Inflammatory macrophage treated with lipopolysaccharide for 4 hours (primary cell): ENCODE measurements around the gene PCAT6.

Experiments
- DNase-seq: peaks from one replicate; pipeline ENCODE4 v3.0.0-alpha.2; 2020

PCAT6 gene

DNA sequence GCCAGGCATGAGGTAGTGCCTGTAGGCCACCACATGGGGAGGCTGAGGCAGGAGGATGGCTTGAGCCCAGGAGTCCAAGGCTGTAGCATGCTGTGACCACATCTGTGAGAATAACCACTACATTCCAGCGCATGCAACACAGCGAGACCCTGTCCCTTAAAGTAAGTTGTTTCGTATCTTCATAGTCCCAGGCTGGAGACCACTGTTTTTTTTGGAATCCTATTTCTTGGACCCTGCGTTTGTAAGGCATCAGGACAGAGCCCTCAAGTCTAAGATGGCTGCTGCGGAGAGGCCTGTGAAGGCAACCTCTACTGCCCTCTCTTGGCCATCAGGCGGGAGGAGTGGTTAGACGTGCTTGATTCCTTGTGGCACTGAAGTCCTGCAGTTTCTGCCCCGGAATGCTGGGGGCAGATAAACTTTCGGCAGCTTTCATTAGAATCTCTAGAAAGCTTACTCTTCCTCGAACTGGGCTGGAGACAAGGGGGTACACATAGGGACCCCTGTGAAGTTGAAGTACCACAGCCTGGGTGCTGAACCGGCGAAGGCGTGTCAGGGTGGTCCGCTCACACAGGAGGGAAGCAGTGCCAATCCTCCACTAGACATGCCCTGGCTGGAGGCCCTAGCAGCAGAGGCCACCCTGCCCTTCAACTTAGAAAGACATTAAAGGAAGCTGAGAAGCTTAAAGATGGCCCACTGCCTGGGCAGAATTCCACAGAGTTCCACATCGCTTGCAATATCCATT, 41.6 kb downstream of the PCAT6 start:
- peak; percentile 68 for DNase-seq

DNA sequence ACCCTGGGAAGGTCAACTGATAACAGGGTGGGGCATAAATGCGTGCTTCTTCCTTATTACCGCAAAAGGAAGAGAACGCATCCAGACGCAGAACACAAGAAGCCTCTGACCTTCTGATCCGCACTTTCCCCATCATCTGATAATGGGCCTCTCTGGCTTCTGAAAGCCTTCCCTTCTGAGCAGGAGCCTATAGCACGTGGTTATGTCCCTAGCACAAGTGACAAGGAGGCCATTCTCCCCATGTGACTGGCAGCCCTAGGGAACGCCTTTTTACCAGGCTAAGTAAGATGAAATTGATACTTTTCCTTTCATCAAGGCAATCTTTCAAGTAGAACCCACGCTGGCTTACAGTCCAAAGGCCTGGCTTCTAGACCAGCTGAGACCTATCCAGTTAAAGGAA, 44.0 kb downstream of the PCAT6 start:
- DNase-seq = no peak

- DNase-seq = peak; percentile 56
Measured at GRCh38 chr1:202856014-202856413, 45.3 kb downstream of the PCAT6 start.

GRCh38 chr1:202857136-202857610, 46.4 kb downstream of the PCAT6 start:
- DNase-seq = no peak

DNA sequence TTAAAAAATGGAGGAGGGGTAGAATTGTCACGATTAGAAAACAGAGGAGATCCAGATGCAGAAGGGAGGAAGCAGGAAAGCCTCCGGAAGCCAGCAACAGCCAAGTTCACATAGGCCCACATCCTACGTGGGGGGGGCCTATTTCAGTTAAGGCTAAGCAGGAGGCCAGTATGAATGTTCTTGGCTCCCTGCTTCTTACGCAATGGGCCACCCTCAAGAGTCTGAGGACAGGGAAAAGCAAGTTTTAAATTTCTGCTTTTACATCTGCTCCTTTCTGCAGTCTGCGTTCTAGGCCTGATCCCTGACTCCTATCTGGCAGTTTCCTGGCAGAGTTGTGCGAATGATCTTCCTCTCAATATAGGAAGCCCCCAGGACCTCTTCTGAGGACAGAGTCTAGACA, 47.6 kb downstream of the PCAT6 start:
- peak; percentile 30 for DNase-seq

DNA sequence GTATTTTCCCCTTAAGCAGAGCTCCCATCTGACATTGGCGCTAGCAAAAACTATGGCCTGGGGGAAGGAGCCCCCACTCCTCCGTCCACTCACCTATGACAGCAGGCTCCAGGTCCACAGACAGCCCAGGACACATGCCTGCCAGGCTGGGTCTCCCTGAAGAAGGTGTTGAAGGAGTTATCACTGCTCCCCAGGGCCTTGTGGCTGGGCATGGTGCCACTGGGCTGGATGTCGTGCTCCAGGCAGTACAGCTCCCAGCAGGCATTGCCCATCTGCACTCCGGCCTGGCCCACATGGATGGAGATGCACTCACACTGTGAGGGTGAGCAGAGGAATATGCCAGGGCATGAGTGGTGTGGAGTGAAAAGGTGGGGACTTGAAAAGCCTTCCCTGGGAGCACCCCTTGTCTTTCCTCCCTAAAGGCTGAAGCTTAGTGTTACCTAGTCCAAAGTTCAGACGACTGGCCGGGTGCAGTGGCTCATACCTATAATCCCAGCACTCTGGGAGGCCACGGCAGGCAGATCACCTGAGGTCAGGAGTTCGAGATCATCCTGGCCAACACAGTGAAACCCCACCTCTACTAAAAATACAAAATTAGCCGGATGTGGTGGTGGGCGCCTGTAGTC, 48.1 kb downstream of the PCAT6 start:
- no peak for DNase-seq

DNA sequence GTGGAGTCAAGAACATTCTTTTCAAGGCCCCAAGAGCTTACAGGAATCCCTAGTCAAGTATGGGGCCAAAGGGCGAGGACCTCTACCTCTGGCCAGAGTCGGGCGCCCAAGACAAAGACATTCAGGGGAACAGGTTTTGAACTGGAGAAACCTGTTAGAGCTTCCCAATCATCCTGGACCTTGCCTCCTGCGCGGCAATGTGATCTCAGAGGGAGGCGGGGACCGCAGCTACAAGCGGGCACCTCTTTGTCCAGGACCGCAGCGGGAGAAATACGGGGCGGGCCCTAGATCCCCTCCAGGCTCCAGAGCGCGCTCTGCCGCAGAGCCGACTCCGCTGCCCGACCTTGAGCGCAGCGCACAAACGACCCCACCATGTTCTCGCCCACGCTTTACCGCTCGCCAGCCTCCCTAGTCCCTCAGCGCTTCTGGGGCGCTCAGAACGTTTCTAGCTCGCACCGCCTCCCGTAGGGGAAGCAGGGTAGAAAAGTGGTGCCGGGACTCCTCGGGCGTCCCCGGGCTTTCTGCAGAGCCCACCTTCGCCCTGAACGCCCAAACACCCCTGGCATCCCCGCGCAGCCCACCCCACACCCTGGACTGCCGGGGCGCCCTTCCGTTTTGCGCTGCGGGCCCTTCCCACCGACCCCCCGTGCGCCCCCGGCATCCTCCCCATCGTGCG, 50.1 kb downstream of the PCAT6 start:
- DNase-seq = peak; percentile 25
